Measurements from ENCODE around the gene LRRC3B. TPM values are rescaled to one million over a fixed set of nuclear protein-coding genes. Genes with fewer than 3 reads are reported as not detected.

Gene LRRC3B
- polyA plus RNA-seq, 1 experiment = not detected

- Histone ChIP-seq H3K4me3 (ENCODE audit: low read depth, low read length) (no peak overlapping the region), H3K36me3 (ENCODE audit: control insufficient read depth, insufficient read depth, low read length) (no peaks in the 10 kb centered on the region), H3K27me3 (ENCODE audit: control insufficient read depth, insufficient read depth, low read length) (no peaks in the 10 kb centered on the region)
- DNase-seq (ENCODE audit: low read depth) = no peak
- POLR2A ChIA-PET = no interaction called here
- TF ChIP-seq CTCF (IDR thresholded peaks at IDR 0.05; ENCODE audit: insufficient read depth, low read depth, low read length) = no peak
- CTCF ChIA-PET = no interaction called here
Observed at GRCh38 chr3:26647078-26647477, 24.5 kb downstream of the LRRC3B start.

- no peaks in the 10 kb centered on the region for H3K36me3 ChIP-seq (ENCODE audit: control insufficient read depth, insufficient read depth, low read length)
- no peak for DNase-seq (ENCODE audit: low read depth)
- H3K4me3 ChIP-seq (ENCODE audit: low read depth, low read length) = no peak overlapping the region
- ChIA-PET CTCF (no interaction called here), POLR2A (no interaction called here)
- H3K27me3 ChIP-seq (ENCODE audit: control insufficient read depth, insufficient read depth, low read length) = no peaks in the 10 kb centered on the region
- TF ChIP-seq CTCF (IDR thresholded peaks at IDR 0.05; ENCODE audit: insufficient read depth, low read depth, low read length) = no peak
Observed at GRCh38 chr3:26648461-26648860, 25.9 kb downstream of the LRRC3B start.

- no peak for DNase-seq (ENCODE audit: low read depth)
- no peaks in the 10 kb centered on the region for H3K36me3 ChIP-seq (ENCODE audit: control insufficient read depth, insufficient read depth, low read length)
- ChIA-PET CTCF (no interaction called here), POLR2A (no interaction called here)
- H3K27me3 ChIP-seq (ENCODE audit: control insufficient read depth, insufficient read depth, low read length) = no peaks in the 10 kb centered on the region
- TF ChIP-seq CTCF (IDR thresholded peaks at IDR 0.05; ENCODE audit: insufficient read depth, low read depth, low read length) = no peak
- no peak overlapping the region for H3K4me3 ChIP-seq (ENCODE audit: low read depth, low read length)
Observed at GRCh38 chr3:26652164-26652563, 29.6 kb downstream of the LRRC3B start.

- Histone ChIP-seq H3K4me3 (ENCODE audit: low read depth, low read length) (no peak overlapping the region), H3K36me3 (ENCODE audit: control insufficient read depth, insufficient read depth, low read length) (no peaks in the 10 kb centered on the region), H3K27me3 (ENCODE audit: control insufficient read depth, insufficient read depth, low read length) (no peaks in the 10 kb centered on the region)
- no peak for DNase-seq (ENCODE audit: low read depth)
- no peak for TF ChIP-seq CTCF (IDR thresholded peaks at IDR 0.05; ENCODE audit: insufficient read depth, low read depth, low read length)
- ChIA-PET POLR2A (no interaction called here), CTCF (no interaction called here)
Observed at GRCh38 chr3:26653811-26654425, 31.3 kb downstream of the LRRC3B start.

- ChIA-PET CTCF (interaction anchor here (0.6 kb wide), 1 partner anchor 836 kb away, joined by 3 read pairs; no protein-coding TSS in a partner anchor), POLR2A (no interaction called here)
Observed at GRCh38 chr3:26655231-26655630, 32.7 kb downstream of the LRRC3B start.

More at GRCh38 chr3:26655231-26655630, 32.7 kb downstream of the LRRC3B start:
- no peaks in the 10 kb centered on the region for H3K36me3 ChIP-seq (ENCODE audit: control insufficient read depth, insufficient read depth, low read length)
- no peaks in the 10 kb centered on the region for H3K27me3 ChIP-seq (ENCODE audit: control insufficient read depth, insufficient read depth, low read length)
- TF ChIP-seq CTCF (IDR thresholded peaks at IDR 0.05; ENCODE audit: insufficient read depth, low read depth, low read length) = no peak
- no peak for DNase-seq (ENCODE audit: low read depth)
- H3K4me3 ChIP-seq (ENCODE audit: low read depth, low read length) = no peak overlapping the region

All from BJ (cell line).